HCT116 (cell line): Measurements from ENCODE around the gene ADAM8.

ENCODE experiments used
- EZH2phosphoT487 ChIP-seq: fragments of 200-600 bp; IDR thresholded peaks from 2 replicates; pipeline ENCODE4 v1.6.1; 2018; ENCODE audit warnings: antibody characterized with exemption, borderline replicate concordance
- POLR2A ChIP-seq: IDR thresholded peaks from 2 replicates; pipeline ENCODE4 v1.7.0; 2011; ENCODE audit warnings: borderline replicate concordance; ENCODE audit not compliant: insufficient read depth, insufficient read length; ENCODE audit errors: extremely low read depth
- RAD21 ChIP-seq: IDR thresholded peaks from 2 replicates; pipeline ENCODE4 v1.6.1; 2012; ENCODE audit warnings: low read depth, mild to moderate bottlenecking
- YY1 ChIP-seq: IDR thresholded peaks from 2 replicates; pipeline ENCODE4 v1.6.1; 2011; ENCODE audit warnings: low read length, low read depth, moderate library complexity, mild to moderate bottlenecking; ENCODE audit not compliant: insufficient replicate concordance; ENCODE audit errors: extremely low read depth
- TF ChIP-seq, protein P1 (sequence below), 3 experiments: fragments of 200-600 bp in 1 of 3; sonication (generic) in 1 of 3; IDR thresholded peaks in 2 of 3; conservative IDR thresholded peaks in 1 of 3; 2 replicates each; pipeline ENCODE4 v1.5.1; 2012 to 2017; ENCODE audit warnings: low read depth in 2 of 3, low read length in 2 of 3, antibody characterized with exemption in 1 of 3, borderline replicate concordance in 1 of 3, control low read depth in 1 of 3, mild to moderate bottlenecking in 1 of 3, mixed read lengths in 1 of 3, mixed run types in 1 of 3, moderate library complexity in 1 of 3; ENCODE audit not compliant: insufficient read depth in 1 of 3
- TF ChIP-seq, protein P2 (sequence below): IDR thresholded peaks from 2 replicates; pipeline ENCODE4 v1.6.1; 2011; ENCODE audit warnings: mild to moderate bottlenecking, low read length, moderate library complexity; ENCODE audit not compliant: insufficient replicate concordance; ENCODE audit errors: extremely low read depth

GRCh38 chr10:133225707-133226191 lies 50.9 kb downstream of the ADAM8 start:
- TF ChIP-seq, protein P1, sequence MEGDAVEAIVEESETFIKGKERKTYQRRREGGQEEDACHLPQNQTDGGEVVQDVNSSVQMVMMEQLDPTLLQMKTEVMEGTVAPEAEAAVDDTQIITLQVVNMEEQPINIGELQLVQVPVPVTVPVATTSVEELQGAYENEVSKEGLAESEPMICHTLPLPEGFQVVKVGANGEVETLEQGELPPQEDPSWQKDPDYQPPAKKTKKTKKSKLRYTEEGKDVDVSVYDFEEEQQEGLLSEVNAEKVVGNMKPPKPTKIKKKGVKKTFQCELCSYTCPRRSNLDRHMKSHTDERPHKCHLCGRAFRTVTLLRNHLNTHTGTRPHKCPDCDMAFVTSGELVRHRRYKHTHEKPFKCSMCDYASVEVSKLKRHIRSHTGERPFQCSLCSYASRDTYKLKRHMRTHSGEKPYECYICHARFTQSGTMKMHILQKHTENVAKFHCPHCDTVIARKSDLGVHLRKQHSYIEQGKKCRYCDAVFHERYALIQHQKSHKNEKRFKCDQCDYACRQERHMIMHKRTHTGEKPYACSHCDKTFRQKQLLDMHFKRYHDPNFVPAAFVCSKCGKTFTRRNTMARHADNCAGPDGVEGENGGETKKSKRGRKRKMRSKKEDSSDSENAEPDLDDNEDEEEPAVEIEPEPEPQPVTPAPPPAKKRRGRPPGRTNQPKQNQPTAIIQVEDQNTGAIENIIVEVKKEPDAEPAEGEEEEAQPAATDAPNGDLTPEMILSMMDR (IDR thresholded peaks at IDR 0.05 in 2 of 3, conservative IDR thresholded peaks at IDR 0.05 in 1 of 3; ENCODE audit: borderline replicate concordance in 1 of 3, insufficient read depth in 1 of 3, low read depth in 2 of 3, low read length in 2 of 3): no peak
- TF ChIP-seq, protein P2, sequence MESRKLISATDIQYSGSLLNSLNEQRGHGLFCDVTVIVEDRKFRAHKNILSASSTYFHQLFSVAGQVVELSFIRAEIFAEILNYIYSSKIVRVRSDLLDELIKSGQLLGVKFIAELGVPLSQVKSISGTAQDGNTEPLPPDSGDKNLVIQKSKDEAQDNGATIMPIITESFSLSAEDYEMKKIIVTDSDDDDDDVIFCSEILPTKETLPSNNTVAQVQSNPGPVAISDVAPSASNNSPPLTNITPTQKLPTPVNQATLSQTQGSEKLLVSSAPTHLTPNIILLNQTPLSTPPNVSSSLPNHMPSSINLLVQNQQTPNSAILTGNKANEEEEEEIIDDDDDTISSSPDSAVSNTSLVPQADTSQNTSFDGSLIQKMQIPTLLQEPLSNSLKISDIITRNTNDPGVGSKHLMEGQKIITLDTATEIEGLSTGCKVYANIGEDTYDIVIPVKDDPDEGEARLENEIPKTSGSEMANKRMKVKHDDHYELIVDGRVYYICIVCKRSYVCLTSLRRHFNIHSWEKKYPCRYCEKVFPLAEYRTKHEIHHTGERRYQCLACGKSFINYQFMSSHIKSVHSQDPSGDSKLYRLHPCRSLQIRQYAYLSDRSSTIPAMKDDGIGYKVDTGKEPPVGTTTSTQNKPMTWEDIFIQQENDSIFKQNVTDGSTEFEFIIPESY: no peak
- no peak for TF ChIP-seq EZH2phosphoT487
- TF ChIP-seq YY1: no peak
- TF ChIP-seq POLR2A: no peak
- no peak for TF ChIP-seq RAD21
